Cardiac septum (tissue), 1 donor: Measurements from ENCODE around the gene C3orf33. TPM values are rescaled to one million over a fixed set of nuclear protein-coding genes. Genes with fewer than 3 reads are reported as not detected.

Experiments
- DNase-seq: peaks from one replicate; pipeline ENCODE4 v3.0.0-alpha.2; 2020; ENCODE audit warnings: low spot score
- intact Hi-C: fragments of 100-400 bp; cut with DNase I; formaldehyde crosslinking; loops from one replicate; pipeline ENCODE4 v1.14.0; 2022
- total RNA-seq: library from RNA; stranded (reverse); fragmentation: NEBNext Ultra II Directional; extraction: Animal tissue kit (Norgen Biotek cat#: 25700); gene quantifications from one replicate; pipeline ENCODE4 v1.2.1, GENCODE V29; 2021
- donor health status: DM: no; HTN: no; CAD: no.

C3orf33 gene
- total RNA-seq, 1 donor from 2014 or later, result 7.2 TPM

GRCh38 chr3:155791190-155791589, 14.9 kb downstream of the C3orf33 start:
- no peak for DNase-seq
- intact Hi-C loops, result no loop called here

GRCh38 chr3:155790272-155790925, 15.7 kb downstream of the C3orf33 start:
- DNase-seq, result no peak
- intact Hi-C loops, result no loop called here

- intact Hi-C loops, result no loop called here
- DNase-seq, result no peak
These were observed 20.3 kb downstream of the C3orf33 start for GRCh38 chr3:155785662-155786295.

GRCh38 chr3:155782390-155782953, 23.6 kb downstream of the C3orf33 start:
- DNase-seq, result no peak
- intact Hi-C loops, result no loop called here

- DNase-seq, result no peak
- intact Hi-C loops, result no loop called here
These were observed 25.8 kb downstream of the C3orf33 start for GRCh38 chr3:155780291-155780690.

- no peak for DNase-seq
- intact Hi-C loops, result no loop called here
These were observed 27.6 kb downstream of the C3orf33 start for GRCh38 chr3:155778462-155778861.

- intact Hi-C loops, result no loop called here
- no peak for DNase-seq
These were observed 33.3 kb downstream of the C3orf33 start for GRCh38 chr3:155772801-155773200.

- intact Hi-C loops, result no loop called here
These were observed 35.0 kb downstream of the C3orf33 start for GRCh38 chr3:155771126-155771525.

DNA sequence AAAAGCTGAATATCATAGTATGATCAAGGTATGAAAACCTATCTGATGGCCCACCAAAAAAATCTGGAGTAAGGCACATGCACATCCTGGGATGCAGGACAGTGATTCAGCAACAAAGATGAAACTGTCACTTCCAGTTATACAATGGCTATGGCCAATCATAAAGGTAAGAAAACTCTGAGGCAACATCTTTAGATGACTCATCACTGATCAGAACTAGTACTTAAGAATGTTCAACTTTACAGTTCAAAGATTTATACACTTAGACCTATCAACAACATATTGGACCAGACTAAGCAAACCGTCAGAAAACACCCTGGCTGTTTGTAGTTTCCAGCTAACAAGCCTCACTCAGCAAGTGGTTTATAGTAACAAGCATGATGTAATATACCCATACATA, 39.9 kb downstream of the C3orf33 start:
- intact Hi-C loops, result no loop called here
- DNase-seq, result no peak

More at GRCh38 chr3:155771126-155771525, 35.0 kb downstream of the C3orf33 start:
- no peak for DNase-seq

GRCh38 chr3:155763870-155764463, 42.1 kb downstream of the C3orf33 start:
- intact Hi-C loops, result no loop called here
- no peak for DNase-seq

DNA sequence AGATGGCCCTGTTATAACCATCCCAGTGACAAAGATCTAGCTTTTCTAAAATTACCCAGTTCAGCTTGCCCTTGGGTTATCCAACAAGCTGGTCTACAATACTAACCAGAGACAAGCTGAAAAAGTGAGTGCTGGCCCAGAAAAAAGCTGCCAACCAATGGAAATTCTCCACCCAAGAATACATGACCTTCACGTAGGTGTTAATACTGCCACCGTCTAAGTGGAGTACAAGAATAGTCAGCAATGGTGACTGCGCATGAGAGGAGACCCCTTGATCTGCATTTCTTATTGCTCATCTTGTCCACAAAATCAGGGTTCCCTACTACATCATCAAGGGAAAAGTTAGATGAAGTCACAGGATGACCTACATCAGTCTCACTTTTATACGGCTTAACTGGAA, 45.4 kb downstream of the C3orf33 start:
- intact Hi-C loops, result no loop called here
- no peak for DNase-seq

GRCh38 chr3:155757577-155757976, 48.5 kb downstream of the C3orf33 start:
- intact Hi-C loops, result no loop called here

GRCh38 chr3:155753038-155753639, 52.9 kb downstream of the C3orf33 start:
- intact Hi-C loops, result no loop called here
- no peak for DNase-seq

More at GRCh38 chr3:155757577-155757976, 48.5 kb downstream of the C3orf33 start:
- DNase-seq, result no peak

- no peak for DNase-seq
- intact Hi-C loops, result loop anchor here (5.0 kb wide), 1 partner anchor 109 kb away; no protein-coding TSS in a partner anchor
These were observed 57.3 kb downstream of the C3orf33 start for GRCh38 chr3:155748611-155749365.

DNA sequence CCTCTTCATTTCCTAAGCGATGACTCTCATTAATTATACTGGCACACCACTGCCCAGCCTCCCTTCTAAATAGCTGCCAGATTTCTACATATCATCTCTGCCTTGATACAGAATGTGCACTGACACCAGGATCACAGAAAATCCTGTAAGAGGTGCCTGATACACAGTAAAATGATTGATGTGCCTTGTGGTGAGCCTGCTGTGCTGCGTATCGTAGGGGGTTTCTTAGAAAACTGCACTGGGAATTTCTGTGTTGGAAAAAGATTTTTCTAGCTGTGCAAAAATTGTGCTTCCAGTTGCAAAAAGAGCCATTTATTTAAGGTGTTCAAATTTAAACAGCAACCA, 58.2 kb downstream of the C3orf33 start:
- DNase-seq, result no peak
- intact Hi-C loops, result loop anchor here (5.0 kb wide), 1 partner anchor 109 kb away; no protein-coding TSS in a partner anchor

GRCh38 chr3:155747286-155747945, 58.7 kb downstream of the C3orf33 start:
- intact Hi-C loops, result loop anchor here (5.0 kb wide), 1 partner anchor 110 kb away; no protein-coding TSS in a partner anchor
- no peak for DNase-seq

- no peak for DNase-seq
- intact Hi-C loops, result loop anchor here (5.0 kb wide), 1 partner anchor 111 kb away; no protein-coding TSS in a partner anchor
These were observed 59.4 kb downstream of the C3orf33 start for GRCh38 chr3:155746703-155747102.

GRCh38 chr3:155745795-155746550, 60.1 kb downstream of the C3orf33 start:
- intact Hi-C loops, result loop anchor here (5.0 kb wide), 1 partner anchor 111 kb away; no protein-coding TSS in a partner anchor
- DNase-seq, result no peak
